Stimulated activated CD4-positive, alpha-beta T cell treated with anti-CD3 and anti-CD28 coated beads, Interleukin-1b, Interleukin-23, amount 100 ng/mL, for 48 hours (primary cell): ENCODE data around the gene KRTAP19-1.
"Not testable (repeated sequence)": the region's sequence is repeated elsewhere in the genome, so short reads cannot be mapped to it uniquely, and the experiment has no call there.

Experiments
- DNase-seq: peaks from one replicate; pipeline ENCODE4 v3.0.0-alpha.2; 2020

KRTAP19-1 gene

DNA sequence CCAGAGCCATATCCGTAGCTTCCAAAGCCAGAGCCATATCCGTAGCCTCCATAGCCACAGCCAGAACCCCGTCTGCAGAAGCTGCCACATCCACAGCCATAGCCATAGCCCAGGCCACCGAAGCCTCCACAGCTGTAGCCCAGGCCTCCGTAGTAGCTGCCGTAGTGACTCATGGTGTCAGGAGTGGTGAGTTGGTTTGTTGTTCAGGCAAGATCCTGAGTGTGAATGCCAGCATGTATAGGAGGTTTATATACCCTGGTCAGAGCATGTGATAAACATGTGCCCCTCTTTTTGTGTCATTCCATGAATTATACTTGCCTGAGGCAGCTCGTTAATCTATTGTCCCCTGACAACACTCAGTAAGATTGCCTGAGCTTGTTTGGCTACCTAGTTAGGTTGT lies at the start of gene KRTAP19-1:
TSS of gene KRTAP19-1 (minus strand) at position 223 of the 400 bp plus-strand sequence. CDS start at position 173, 50 bp downstream.
- DNase-seq: no peak

DNA sequence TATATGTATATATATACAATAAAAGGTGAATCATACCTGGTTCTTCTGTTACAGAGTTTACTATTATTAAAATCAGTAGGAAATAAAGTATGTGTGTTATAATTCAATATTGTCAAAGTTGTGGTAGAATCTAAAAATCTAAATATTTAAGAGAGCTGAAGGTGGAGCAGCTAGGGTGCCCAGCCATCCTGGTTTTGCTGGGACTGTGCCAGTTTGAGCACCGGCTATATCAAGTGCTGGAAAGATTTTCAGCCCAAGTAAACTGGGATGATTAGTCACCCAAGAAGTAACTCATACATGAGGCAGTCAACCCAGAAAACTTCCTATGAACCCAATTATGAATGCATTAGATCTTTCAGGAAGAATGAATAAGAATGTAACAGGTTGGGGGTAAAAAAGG lies 38.7 kb upstream of the KRTAP19-1 start:
- DNase-seq: no peak

DNA sequence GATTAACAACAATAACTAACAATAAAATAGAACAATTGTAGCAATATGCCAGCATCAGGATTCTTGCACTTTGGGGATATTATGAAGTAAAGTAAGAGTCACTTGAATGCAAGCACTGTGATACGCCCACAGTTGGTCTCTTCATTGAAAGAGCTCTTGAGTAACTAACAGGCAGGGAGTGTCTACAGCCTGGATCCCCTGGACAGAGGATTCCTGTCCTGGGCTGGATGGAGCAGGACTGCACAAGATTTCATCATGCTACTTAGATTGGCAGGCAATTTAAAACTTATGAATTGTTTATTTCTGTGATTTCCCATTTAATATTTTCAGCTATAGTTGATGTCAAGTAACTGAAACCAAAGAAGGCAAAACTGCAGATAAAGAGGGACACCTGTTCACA lies 35.5 kb upstream of the KRTAP19-1 start:
- DNase-seq: no peak

DNA sequence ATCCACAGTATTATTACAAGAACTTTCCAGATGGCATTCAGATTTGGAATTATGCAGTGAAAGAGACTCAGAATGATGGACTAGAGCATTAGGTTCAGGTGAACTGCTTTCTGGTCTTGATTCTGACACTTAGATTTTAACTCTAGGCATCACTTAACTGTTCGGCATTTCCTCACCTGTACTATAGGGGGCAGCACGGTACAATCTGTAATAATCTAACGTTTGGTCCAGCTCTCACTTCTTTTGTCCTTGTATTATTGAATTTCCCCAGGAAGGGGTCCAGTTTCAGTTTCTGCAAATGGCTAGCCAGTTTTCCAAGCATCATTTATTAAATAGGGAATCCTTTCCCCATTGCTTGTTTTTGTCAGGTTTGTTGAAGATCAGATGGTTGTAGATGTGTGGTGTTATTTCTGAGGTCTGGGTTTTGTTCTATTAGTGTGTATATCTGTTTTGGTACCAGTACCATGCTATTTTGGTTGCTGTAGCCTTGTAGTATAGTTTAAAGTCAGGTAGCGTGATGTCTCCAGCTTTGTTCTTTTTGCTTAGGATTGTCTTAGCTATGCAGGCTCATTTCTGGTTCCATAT lies 25.5 kb upstream of the KRTAP19-1 start:
- not testable (repeated sequence) for DNase-seq

DNA sequence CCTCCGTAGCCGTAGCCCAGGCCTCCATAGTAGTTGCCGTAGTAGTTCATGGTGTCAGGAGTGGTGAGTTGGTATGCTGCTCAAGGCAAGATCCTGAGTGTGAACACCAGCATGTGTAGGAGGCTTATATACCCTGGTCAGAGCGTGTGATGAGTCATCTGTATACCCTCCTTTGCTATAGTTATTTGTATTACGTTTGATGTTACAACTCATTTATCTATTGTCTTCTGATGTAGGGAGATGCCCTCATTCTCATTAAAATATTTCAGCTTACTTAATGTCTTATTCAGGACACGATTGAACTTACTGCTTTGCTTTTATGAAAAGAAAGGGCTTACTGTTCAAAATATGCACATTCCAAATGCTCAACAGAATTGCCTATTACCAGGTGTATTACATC lies 21.9 kb upstream of the KRTAP19-1 start, which contains the start of gene KRTAP19-5:
TSS of gene KRTAP19-5 (minus strand) at position 101 of the 400 bp plus-strand sequence. CDS start at position 50, 51 bp downstream.
- no peak for DNase-seq

DNA sequence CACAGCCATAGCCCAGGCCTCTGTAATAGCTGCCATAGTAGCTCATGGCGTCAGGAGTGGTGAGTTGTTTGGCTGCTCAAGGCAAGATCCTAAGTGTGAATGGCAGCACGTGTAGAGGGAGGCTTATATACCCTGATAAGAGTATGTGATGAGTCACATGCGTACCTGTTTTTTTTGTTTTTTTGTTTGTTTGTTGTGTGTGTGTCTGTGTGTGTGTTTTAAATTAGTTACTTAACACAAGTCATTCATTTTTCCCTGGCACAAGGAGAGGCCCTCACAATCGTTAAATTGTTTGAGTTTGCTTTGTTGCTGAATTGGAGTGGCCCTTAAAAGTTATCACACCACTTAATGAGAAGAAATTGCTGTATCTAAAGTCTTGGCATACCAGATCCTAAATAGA lies 16.9 kb upstream of the KRTAP19-1 start, which contains the start of gene KRTAP19-4:
TSS of gene KRTAP19-4 (minus strand) at position 101 of the 400 bp plus-strand sequence. CDS start at position 46, 55 bp downstream.
- DNase-seq: no peak

DNA sequence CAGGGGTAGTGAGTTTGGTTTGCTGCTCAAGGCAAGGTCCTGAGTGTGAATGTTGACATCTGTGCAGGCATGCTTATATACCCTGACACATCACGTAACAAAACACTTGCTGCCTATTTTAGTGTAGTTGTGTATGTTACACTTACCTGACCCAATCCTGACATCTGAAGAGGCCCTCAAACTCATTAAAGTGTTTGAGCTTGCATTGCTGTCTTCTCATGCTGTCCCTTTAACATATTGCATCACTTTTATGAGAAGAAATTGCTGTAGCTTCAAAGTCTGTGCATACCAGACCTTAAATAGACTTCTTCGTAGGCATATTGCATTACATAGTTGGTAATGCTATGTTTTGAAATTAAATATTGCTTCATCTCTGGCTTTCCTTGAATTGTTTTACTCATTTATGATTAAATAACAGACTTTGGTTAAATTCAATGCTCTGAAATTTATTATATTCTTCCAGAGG lies 11.8 kb upstream of the KRTAP19-1 start, which contains the start of gene KRTAP19-3:
TSS of gene KRTAP19-3 (minus strand) at position 51 of the 466 bp plus-strand sequence. CDS start 56 bp downstream, outside the sequence.
- no peak for DNase-seq

DNA sequence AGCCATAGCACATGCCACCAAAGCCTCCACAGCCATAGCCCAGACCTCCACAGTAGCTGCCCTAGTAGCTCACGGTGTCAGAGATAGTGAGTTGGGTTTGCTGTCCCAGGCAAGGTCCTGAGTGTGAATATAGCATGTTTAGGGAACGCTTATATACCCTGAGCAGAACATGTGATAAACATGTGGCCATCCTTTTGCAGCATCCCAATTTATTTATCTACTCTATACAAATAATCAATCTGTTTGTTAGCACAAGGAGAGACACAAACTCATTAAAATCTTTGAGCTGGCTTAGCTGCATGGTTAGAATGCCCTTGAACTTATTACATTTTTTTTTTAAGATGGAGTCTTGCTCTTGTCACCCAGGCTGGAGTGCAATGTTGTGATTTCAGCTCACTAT lies 7.2 kb upstream of the KRTAP19-1 start, which contains the start of gene KRTAP19-2:
TSS of gene KRTAP19-2 (minus strand) at position 101 of the 400 bp plus-strand sequence. CDS start at position 13, 88 bp downstream.
- DNase-seq: no peak

DNA sequence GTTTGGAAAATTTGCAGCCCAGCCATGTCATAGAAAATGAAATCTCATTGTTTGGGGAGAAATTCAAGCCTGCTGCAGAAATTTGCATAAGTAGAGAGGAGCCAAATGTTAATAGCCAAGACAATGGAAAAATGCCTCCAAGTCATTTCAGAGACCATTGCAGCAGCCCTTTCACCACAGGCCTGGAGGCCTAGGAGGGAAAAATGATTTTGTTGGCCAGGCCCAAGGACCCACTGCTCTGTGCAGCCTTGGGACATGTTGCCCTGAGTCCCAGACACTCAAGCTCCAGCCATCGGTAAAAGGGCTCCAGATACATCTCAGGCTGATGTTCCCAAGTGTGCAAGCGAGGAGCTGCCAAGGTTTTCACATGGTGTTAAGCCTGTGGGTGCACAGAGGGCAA lies 6.0 kb upstream of the KRTAP19-1 start:
- no peak for DNase-seq

DNA sequence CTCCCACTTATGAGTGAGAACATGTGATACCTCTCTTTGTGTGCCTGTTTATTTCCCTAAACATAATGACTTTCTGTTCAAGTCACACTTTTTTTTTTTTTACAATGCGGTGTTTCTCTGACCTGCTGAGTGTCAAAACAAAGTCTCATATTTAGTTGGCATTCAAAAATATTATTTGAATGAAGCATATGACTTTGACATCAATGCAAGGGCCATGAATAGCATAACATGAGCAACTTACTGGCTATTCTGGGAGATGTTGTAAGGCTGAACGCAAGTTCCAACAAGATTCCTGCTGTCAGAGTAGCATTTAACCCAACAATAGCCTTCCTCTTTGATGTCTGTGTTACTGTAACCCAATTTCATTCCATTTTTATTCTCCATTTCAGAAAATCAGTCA lies 2.0 kb upstream of the KRTAP19-1 start:
- no peak for DNase-seq

DNA sequence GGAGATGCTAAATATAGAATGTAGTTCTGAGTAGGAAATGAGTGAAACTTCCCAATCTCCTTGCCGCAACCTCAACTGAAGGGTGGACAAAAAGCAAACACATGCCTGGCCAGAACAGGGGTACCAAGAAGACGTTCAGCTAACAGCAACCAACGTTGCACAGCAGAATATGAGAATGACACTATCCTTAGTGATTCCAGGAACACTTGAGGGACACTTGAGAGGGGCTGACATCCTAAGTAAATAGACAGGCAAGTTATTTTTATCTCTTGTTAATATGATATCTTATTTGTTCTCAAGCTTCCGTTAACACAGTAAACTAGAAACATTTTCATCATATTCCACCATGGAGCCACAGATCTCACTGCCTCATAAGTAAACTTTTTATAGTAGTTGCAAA lies 908 bp downstream of the KRTAP19-1 start:
- no peak for DNase-seq

DNA sequence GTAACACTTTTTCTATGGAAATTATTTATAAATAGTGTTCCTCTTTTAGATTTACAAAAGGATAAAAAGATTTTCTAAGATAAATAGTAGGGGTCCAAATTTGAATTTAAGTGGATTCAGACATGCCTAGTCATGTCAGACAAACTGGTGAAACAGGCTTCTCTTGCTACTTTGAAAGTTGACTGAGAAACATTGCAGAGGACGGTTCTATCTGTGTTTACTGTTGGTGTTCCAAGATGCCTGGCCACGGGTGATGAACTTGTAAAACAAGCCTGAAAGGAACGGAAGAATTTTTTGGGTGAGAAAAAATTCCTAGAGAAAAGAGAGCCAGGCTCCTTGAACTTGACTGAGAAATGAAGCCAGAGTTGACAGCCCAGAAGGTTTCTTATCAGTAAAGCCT lies 2.2 kb downstream of the KRTAP19-1 start:
- no peak for DNase-seq

DNA sequence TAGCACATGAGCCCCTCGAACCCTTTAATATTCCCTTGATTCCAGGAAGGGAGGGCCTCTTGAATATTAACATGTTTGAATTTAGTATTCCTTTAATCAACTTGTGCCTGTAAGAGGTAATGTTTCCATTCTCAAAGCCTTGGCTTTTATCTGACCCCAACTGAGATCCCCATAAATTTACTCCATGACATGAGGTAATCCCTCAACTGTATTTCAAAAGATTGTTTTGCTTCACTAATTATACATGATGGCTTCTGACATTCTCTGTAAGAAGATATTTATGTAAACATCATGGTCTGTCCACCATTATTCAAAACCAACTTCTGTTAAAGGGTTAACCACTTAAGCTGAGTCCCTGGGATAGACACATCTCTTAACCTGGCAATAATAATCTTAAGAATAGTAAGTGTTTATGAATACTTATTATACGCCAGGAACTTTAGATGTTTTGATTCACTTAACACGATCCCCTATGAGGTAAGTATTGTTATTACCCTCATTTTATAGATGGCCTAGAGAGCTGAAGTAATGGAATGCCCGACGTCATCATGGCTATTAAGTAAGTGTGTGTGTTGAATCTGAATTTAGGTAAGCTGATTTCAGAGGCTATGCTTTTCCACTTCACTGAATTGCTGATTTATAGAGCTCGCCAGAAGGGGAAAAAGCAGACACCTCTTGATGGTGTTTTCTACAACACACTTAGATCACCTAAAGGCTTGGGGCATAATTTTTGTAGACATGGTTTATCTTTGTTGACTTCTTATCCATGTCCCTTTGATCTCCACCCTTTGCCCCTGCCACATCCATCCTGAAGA lies 11.1 kb downstream of the KRTAP19-1 start:
- DNase-seq: no peak

DNA sequence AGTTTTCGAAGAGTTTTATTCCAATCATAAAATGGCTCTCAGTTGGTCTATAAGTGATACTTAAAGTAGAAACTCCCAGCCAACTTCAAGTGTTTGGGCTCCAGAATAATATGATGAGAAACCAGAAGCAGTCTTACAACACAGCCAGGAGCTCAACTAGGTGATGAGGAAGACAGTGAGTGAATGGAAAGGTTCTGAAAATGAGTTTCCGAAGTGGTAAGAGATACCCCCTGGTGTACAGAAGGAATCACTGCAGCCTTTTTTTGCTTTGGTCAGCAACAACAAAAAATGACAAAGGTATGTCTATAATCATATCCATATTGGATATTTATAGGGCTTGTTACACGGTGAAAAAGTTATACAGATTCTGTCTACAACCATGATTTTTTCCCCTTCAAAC lies 16.5 kb downstream of the KRTAP19-1 start:
- DNase-seq: no peak

DNA sequence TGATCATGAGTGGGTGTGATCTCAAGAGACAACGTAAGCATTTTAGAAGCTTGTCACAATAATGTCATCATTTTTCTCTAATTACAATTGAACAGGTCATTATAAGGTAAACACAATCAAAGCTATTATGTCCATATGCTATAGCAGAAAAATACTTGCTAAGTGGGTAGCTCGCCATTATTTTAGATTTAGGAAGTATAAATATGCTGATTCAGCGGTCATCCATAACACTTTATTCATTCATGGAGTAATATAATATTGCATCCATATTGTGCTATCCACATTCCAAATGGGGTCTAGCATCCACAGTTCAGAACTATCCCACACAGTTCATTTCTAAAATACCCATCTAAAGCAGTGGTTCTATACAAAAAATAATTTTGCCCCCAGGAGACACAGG lies 31.7 kb downstream of the KRTAP19-1 start:
- DNase-seq: no peak

DNA sequence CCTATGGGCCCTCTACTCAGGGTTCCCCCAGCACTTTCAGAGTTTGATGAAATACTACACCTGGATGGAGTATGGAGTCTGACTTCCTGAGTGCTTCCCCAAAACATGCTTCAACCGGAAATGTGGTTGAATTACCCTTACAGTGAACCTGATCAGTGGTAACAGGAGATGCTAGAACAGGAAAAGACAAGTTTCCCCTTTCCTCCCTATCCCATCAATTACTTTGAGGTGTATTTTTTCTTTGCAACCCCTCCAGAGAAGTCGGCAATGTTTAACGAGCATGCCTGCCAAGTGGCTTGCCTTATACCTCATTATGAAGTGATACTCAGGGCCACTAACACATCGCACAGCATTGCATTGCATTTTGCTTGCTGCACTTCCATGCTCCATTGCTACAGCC lies 33.1 kb downstream of the KRTAP19-1 start:
- no peak for DNase-seq

DNA sequence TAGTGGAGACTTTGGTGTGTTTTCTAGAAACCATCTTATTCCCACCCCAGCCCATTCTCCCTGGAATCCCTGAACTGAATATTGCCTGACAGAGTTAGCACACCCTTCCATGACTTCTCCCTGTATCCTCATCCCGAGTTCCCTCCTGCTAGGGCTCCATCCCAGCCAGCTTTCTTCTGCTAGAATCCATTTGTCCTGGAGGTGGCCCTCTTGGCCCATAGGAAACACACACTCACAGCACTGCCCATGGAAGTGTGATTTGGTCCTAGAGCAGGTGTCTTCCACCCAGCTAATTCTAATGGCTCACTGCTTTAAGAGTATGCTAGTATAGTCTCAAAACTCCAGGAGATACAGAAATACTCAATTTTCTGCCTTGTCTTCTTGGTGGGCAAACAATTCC lies 36.0 kb downstream of the KRTAP19-1 start:
- DNase-seq: no peak

DNA sequence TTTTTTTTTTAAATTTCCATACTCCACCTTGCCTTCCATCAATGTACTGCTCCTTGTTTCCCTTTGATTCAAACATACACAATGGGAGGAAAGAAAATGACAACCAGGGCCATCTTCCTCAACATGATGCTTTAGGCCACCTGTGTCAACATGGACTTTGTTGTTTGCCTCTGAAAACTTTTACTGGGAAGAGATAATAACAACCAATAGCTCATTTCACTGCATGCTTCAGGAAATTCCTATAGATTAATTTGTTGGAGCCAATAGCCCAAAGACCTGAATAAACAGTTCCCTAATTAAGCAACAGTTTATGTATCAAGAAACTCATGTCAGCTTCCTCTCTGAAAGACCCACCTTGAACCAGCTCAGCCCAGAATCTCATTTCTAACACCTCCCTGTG lies 36.9 kb downstream of the KRTAP19-1 start:
- DNase-seq: no peak

DNA sequence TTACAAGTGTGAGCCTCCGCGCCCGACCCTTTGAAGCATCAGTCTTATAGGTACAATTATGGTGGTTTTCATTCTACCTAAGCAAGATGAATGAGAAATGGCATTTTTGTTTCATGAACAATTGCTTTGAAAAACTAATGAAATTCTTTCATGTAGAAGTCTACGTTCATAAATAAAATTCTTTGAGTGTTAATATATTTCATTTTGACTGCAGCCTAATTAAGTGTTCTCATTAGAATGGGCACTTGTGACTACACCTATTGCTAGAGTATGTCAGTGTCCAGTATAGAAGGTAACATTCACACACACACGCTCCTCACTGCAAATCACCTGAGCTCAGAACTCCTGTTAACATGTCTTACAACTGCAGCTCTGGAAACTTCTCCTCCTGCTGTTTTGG lies 40.2 kb downstream of the KRTAP19-1 start, which contains the start of gene KRTAP15-1:
TSS of gene KRTAP15-1 (plus strand) at position 301 of the 400 bp plus-strand sequence. CDS start at position 354, 53 bp downstream.
- DNase-seq: no peak

DNA sequence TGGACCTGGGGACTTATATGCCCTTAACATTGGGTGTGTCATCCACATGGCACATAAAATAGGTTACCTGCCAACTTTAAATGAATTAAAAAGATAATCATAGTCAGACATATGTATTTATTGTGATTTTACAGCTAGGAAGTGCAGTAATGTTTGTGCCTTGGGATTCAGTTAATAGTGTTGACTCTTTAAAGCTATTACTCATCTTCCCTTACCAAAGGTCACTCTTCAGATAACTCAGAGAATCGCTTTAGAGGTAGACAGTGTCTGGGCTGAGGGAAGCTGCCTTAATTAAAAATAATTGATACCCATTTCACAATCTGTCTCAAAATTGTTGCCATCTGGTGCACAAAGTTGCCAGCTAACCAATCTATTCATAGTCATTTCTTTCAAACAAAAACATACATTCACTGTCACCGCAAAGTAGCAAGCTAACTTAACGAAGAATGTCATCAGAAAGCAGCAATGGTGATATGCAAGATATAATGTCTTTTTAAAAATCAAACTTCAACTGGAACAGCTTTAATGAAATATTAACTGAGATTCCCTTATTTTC lies 43.1 kb downstream of the KRTAP19-1 start:
- no peak for DNase-seq

DNA sequence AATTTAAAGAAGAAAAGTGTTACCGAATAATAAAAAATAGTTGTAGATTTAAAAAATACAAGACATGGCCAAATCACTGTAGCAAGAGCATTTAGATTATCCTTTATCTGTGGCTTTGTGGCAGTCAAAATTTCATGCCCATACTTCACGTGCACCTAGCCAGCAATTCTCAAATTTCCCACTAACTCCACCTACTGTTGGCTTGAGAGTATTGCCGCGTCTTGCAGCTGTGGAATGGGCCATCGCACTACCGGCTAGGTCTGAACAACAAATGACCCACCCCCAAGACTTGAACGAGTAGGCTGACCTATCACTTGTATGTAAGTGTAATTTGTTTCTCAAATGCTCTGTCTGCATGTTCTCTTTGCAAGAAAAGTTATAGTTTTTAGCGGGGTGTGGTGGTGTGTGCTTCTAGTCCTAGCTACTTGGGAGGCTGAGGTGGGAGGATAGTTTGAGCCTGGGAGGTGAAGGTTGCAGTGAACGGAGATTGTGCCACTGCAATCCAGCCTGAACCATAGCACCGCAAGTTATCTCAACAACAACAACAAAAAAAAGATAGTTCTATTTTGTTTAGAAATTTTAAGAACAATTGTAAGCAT lies 46.0 kb downstream of the KRTAP19-1 start:
- DNase-seq: peak; percentile 7

DNA sequence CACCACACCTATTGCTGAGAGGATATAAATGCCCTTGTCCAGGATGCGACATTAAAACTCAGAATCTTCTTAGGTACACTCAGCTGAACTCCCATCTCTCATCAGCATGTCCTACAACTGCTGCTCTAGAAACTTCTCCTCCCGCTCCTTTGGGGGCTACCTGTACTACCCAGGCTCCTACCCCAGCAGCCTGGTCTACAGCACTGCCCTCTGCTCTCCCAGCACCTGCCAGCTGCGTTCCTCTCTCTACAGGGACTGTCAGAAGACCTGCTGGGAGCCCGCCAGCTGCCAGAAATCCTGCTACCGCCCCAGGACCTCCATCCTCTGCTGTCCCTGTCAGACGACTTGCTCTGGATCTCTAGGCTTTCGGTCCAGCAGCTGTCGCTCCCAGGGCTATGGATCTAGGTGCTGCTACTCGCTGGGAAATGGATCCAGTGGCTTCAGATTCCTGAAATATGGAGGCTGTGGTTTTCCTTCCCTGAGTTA lies 50.0 kb downstream of the KRTAP19-1 start, which contains the start of gene KRTAP13-4:
TSS of gene KRTAP13-4 (plus strand) at position 51 of the 486 bp plus-strand sequence. CDS start at position 107, 56 bp downstream.
- no peak for DNase-seq
